22Rv1 (cell line): Measurements from ENCODE around the gene MIB2.

Experiments used
- ZFX ChIP-seq: fragments of 450-650 bp; IDR thresholded peaks from 2 replicates; pipeline ENCODE4 v1.6.1; 2017; ENCODE audit warnings: antibody characterized with exemption, borderline replicate concordance
- TF ChIP-seq, protein P1 (sequence below): fragments of 450-650 bp; IDR thresholded peaks from 2 replicates; pipeline ENCODE4 v1.5.1; 2017; ENCODE audit warnings: mild to moderate bottlenecking

DNA sequence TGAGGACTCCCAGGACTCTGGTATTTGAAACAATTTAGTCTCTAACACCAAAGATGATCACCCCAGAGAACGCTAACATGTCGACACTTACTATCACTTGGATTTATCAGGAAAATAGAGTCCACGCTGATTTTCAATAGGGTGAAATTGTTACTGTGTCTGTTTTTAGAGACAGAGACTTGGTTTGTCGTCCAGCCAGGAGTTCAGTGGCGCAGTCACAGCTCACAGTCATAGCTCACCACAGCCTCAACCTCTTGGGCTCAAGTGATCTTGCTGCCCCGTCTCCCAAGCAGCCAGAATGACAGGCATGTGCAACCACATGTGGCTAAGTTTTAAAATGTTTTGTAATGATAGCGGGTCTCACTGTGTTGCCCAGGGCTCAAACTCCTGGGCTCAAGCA, 46.0 kb upstream of the MIB2 start:
- TF ChIP-seq, protein P1, sequence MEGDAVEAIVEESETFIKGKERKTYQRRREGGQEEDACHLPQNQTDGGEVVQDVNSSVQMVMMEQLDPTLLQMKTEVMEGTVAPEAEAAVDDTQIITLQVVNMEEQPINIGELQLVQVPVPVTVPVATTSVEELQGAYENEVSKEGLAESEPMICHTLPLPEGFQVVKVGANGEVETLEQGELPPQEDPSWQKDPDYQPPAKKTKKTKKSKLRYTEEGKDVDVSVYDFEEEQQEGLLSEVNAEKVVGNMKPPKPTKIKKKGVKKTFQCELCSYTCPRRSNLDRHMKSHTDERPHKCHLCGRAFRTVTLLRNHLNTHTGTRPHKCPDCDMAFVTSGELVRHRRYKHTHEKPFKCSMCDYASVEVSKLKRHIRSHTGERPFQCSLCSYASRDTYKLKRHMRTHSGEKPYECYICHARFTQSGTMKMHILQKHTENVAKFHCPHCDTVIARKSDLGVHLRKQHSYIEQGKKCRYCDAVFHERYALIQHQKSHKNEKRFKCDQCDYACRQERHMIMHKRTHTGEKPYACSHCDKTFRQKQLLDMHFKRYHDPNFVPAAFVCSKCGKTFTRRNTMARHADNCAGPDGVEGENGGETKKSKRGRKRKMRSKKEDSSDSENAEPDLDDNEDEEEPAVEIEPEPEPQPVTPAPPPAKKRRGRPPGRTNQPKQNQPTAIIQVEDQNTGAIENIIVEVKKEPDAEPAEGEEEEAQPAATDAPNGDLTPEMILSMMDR, result no peak
- no peak for TF ChIP-seq ZFX
